T1000 (cell line): ENCODE results near the gene CRPPA.
A peak's percentile ranks its signal among the peaks of the same experiment; 100 is the strongest.

Experiments
- DNase-seq: peaks from one replicate; lab custom pipeline; 2025; ENCODE audit warnings: mixed read lengths; lab: John Stamatoyannopoulos, UW

The CRPPA gene

GRCh38 chr7:16422917-16423316 lies 1.6 kb upstream of the CRPPA start:
- no peak for DNase-seq

GRCh38 chr7:16422103-16422435 lies 731 bp upstream of the CRPPA start:
- no peak for DNase-seq

GRCh38 chr7:16420649-16421332 lies 547 bp downstream of the CRPPA start:
- DNase-seq = peak; percentile 74

- no peak for DNase-seq
Measured at GRCh38 chr7:16420329-16420648, 1.0 kb downstream of the CRPPA start.

- no peak for DNase-seq
Measured at GRCh38 chr7:16419859-16420258, 1.5 kb downstream of the CRPPA start.

- DNase-seq = no peak
Measured at GRCh38 chr7:16419126-16419525, 2.2 kb downstream of the CRPPA start.

- DNase-seq = no peak
Measured at GRCh38 chr7:16417906-16418305, 3.4 kb downstream of the CRPPA start.

- no peak for DNase-seq
Measured at GRCh38 chr7:16416289-16417282, 4.8 kb downstream of the CRPPA start.

GRCh38 chr7:16412274-16413254 lies 8.8 kb downstream of the CRPPA start:
- DNase-seq = no peak

GRCh38 chr7:16411391-16411790 lies 9.9 kb downstream of the CRPPA start:
- DNase-seq = no peak

- no peak for DNase-seq
Measured at GRCh38 chr7:16409777-16410176, 11.6 kb downstream of the CRPPA start.

- DNase-seq = no peak
Measured at GRCh38 chr7:16404636-16405035, 16.7 kb downstream of the CRPPA start.

GRCh38 chr7:16403475-16403874 lies 17.9 kb downstream of the CRPPA start:
- no peak for DNase-seq

- DNase-seq = no peak
Measured at GRCh38 chr7:16402940-16403339, 18.4 kb downstream of the CRPPA start.

GRCh38 chr7:16402091-16402490 lies 19.2 kb downstream of the CRPPA start:
- DNase-seq = no peak

GRCh38 chr7:16400893-16401275 lies 20.5 kb downstream of the CRPPA start:
- DNase-seq = no peak

- DNase-seq = no peak
Measured at GRCh38 chr7:16399916-16400892, 21.1 kb downstream of the CRPPA start.

- peak; percentile 49 for DNase-seq
Measured at GRCh38 chr7:16399265-16399831, 22.0 kb downstream of the CRPPA start.

GRCh38 chr7:16398146-16399017 lies 23.0 kb downstream of the CRPPA start:
- peak; percentile 34 for DNase-seq
